ENCODE results near the gene CACNA1C. TPM values are rescaled to one million over a fixed set of nuclear protein-coding genes. Genes with fewer than 3 reads are reported as not detected.

CACNA1C gene
- total and polyA plus RNA-seq, 4 donors, result 14.8 to 22.2 (median 18.3) TPM

DNA sequence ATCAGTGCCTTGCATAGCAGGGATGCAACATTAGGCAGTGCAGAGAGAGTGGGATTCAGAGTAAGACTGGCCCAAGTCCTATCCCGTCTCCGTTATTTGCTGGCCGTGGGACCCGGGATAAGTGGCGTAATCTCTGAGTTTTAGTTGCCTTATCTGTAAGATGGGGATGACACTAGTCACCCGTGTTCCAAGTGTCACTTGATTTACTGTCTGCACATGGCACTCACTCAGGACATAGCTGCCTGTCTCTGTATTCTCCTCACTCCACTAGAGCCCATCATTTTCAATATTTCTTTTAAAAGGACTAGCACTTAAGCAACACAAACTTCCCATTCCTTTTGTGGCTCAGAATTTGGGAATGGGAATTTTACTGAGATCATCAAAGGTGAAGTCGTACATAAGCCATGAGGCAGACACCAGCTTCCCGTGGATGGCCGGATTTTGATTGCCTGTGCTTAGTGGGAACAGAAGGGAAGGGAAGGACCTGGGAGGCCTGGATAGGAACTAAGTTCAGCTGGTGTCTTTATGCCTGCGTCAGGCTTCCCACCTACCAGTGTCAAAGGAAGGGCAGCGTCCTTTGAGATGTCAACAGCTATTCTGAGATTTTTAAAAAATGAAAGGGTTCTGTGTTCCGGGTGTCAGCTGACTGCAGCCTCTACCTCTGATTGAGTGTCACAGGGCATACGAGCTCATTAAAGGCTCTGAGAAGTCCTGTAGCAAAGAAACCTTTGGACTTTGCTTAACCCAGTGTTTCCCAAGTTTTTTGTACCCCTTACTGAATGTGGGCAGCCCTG is 361.4 kb downstream of the CACNA1C start:
- peaks cover 5% of the 10 kb centered on the region for H3K36me3 ChIP-seq (ENCODE audit: control insufficient read depth, insufficient read depth, low read length)

DNA sequence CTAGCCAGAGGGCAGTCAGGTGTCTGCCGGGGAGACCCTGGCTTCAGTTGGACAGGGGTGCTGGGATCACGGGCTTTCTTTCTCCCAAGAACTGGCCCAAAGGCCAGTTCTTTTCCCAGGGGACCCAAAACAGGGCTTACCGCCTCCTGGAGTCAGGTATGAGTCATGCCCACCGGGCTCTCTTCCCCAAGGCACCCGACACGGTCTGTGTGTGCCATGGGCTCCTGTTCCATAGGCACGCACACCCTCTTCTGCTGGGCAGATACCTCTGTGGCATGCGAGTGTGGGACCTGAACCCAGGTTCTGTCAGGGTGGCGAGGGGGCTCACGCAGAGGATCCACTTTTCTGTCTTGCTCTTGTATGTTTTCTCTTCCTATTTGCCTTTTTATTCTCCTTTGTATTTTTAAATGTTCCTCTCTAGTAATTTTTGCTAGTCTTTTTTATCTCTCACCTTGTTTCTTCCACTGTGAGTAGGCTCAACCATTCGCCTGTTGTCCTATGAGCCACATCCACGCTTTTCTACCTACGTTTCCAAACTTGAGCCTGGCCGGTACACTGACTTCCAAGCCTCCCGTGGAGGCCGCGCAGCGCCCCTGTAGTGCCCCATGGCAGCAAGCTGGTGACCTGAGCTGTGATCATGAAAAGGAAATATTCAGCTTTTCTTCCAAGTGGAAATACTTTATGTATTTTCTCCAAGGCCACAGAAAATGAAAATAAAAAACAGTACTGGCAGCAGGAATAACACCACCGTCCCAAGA is 362.2 kb downstream of the CACNA1C start:
- H3K27me3 ChIP-seq (ENCODE audit: control insufficient read depth, insufficient read depth, low read length), result no peaks in the 10 kb centered on the region
- no peaks in the 10 kb centered on the region for H3K9me3 ChIP-seq (ENCODE audit: control insufficient read depth, insufficient read depth, low read length)
- no peak for DNase-seq (ENCODE audit: low read depth in 4 of 6, low spot score in 6 of 6)
- WGBS (ENCODE audit: insufficient coverage), result 89% methylated on average over 13 of the region's 19 CpGs
- no peak overlapping the region for H3K27ac ChIP-seq (ENCODE audit: low read depth, low read length)
- peaks cover 9% of the 10 kb centered on the region for H3K4me1 ChIP-seq (ENCODE audit: control insufficient read depth, insufficient read depth, low read length)
- H3K4me3 ChIP-seq (ENCODE audit: low read depth, low read length), result no peak overlapping the region
- H3K36me3 ChIP-seq (ENCODE audit: control insufficient read depth, insufficient read depth, low read length), result peaks cover 5% of the 10 kb centered on the region

More for the DNA sequence above, 361.4 kb downstream of the CACNA1C start:
- Histone ChIP-seq H3K9me3 (ENCODE audit: control insufficient read depth, insufficient read depth, low read length) (no peaks in the 10 kb centered on the region), H3K4me3 (ENCODE audit: low read depth, low read length) (no peak overlapping the region), H3K27me3 (ENCODE audit: control insufficient read depth, insufficient read depth, low read length) (no peaks in the 10 kb centered on the region), H3K27ac (ENCODE audit: low read depth, low read length) (no peak overlapping the region), H3K4me1 (ENCODE audit: control insufficient read depth, insufficient read depth, low read length) (peaks cover 9% of the 10 kb centered on the region)
- no peak for DNase-seq (ENCODE audit: low read depth in 4 of 6, low spot score in 6 of 6)
- WGBS (ENCODE audit: insufficient coverage), result 73% methylated on average over 12 of the region's 13 CpGs

DNA sequence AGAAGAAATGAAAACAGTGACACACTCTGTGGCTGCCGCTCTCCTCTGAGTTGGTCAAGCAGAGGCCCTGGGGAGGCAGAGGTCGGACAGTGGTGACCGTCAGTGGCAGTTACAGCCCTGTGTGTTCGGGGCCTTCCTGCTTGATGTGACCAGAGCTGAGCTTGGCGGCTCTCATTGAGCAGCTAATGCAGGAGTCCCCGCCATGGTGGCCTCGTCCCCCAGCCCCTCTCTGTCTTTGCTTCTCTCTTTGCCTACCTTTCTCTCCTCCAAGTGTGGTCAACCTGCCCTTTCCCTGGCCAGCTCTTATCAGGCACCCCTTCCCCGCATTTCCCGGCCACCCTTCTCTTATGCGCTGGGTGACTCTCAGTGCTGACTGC is 362.8 kb downstream of the CACNA1C start:
- Histone ChIP-seq H3K36me3 (ENCODE audit: control insufficient read depth, insufficient read depth, low read length) (peaks cover 5% of the 10 kb centered on the region), H3K27me3 (ENCODE audit: control insufficient read depth, insufficient read depth, low read length) (no peaks in the 10 kb centered on the region), H3K27ac (ENCODE audit: low read depth, low read length) (no peak overlapping the region), H3K9me3 (ENCODE audit: control insufficient read depth, insufficient read depth, low read length) (no peaks in the 10 kb centered on the region), H3K4me1 (ENCODE audit: control insufficient read depth, insufficient read depth, low read length) (peaks cover 9% of the 10 kb centered on the region), H3K4me3 (ENCODE audit: low read depth, low read length) (no peak overlapping the region)
- 85% methylated on average over 10 of the region's 10 CpGs for WGBS (ENCODE audit: insufficient coverage)
- DNase-seq (ENCODE audit: low read depth in 4 of 6, low spot score in 6 of 6), result no peak

DNA sequence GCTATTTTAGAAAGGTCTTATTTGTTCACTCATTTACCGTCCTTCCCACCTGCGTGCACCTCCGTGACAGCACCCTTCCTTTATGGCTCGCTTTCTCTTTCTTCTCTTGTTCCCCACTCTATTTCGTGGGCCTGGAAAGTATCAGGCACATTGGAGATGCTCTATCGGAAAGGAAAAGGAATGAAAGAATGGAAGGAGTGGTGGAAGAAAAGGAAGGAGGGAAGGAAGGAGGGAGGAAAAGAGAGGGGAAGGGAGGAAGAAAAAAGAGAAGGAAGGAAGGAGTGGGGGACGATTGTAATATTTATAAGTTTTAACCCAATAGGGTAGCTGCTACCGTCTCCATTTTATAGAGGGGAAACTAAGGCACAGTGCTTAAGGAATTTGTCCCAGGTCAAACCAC is 363.4 kb downstream of the CACNA1C start:
- H3K27me3 ChIP-seq (ENCODE audit: control insufficient read depth, insufficient read depth, low read length), result no peaks in the 10 kb centered on the region
- H3K9me3 ChIP-seq (ENCODE audit: control insufficient read depth, insufficient read depth, low read length), result no peaks in the 10 kb centered on the region
- peaks cover 9% of the 10 kb centered on the region for H3K4me1 ChIP-seq (ENCODE audit: control insufficient read depth, insufficient read depth, low read length)
- no peak overlapping the region for H3K4me3 ChIP-seq (ENCODE audit: low read depth, low read length)
- peaks cover 5% of the 10 kb centered on the region for H3K36me3 ChIP-seq (ENCODE audit: control insufficient read depth, insufficient read depth, low read length)
- DNase-seq (ENCODE audit: low read depth in 4 of 6, low spot score in 6 of 6), result no peak
- WGBS (ENCODE audit: insufficient coverage), result 95% methylated on average over 3 of the region's 8 CpGs
- no peak overlapping the region for H3K27ac ChIP-seq (ENCODE audit: low read depth, low read length)

DNA sequence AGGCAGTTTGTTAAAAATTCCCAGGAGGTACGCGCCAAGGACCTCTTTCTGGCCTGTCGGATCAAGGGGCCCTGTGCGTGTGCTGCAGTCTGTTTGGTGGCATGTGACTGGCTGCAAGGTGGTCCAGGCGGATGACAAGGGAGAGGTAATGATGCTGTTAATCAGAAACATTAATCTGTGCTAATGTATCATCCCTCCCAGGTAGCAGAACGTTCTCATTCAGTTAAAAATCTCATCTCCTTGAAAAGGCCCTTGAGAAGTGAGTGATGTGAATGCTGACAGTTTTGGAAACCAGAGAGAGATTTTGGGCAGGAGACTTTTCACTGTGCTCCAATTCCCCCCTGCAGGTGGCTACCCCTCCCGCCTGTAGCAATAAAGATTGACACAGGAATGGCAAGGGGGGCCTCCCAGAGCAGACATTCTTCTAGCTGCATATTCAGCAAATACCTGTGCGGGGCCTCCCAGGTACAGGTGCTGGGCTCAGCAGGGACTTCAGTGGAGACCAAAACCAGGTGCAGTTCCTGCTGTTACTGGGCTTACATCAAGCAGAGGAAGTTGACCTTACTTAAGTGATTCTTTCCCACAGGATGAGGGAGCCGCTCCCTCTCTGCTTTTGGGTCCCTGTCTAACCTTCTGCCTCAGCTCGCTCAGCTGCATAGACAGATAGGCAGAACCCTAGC is 364.8 kb downstream of the CACNA1C start:
- Histone ChIP-seq H3K9me3 (ENCODE audit: control insufficient read depth, insufficient read depth, low read length) (no peaks in the 10 kb centered on the region), H3K4me3 (ENCODE audit: low read depth, low read length) (no peak overlapping the region), H3K27ac (ENCODE audit: low read depth, low read length) (no peak overlapping the region), H3K27me3 (ENCODE audit: control insufficient read depth, insufficient read depth, low read length) (no peaks in the 10 kb centered on the region), H3K4me1 (ENCODE audit: control insufficient read depth, insufficient read depth, low read length) (peaks cover 5% of the 10 kb centered on the region), H3K36me3 (ENCODE audit: control insufficient read depth, insufficient read depth, low read length) (peaks cover 5% of the 10 kb centered on the region)
- DNase-seq (ENCODE audit: low read depth in 4 of 6, low spot score in 6 of 6), result peak in 1 of 6 donors; percentile 73
- WGBS (ENCODE audit: insufficient coverage), result 80% methylated on average over 8 of the region's 10 CpGs

DNA sequence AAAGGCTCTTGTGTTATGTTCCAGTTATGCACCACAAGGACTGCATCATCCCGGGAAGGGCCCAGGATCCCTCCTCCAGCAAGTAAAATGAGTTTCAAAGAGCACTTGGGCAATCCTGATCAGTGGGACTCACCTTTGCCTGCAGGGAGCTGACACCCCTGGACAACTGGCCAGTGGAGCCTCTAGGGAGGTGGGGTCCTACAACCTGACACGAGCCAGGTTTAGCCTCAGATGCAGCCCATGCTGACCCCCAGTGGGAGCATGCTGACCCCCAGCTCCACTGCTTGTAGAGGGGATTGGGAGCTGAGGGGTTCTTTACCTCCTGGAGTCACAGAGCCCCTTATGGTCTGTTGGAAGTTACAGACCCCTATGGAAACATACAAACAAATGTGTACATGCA is 365.8 kb downstream of the CACNA1C start:
- no peak overlapping the region for H3K4me3 ChIP-seq (ENCODE audit: low read depth, low read length)
- no peaks in the 10 kb centered on the region for H3K9me3 ChIP-seq (ENCODE audit: control insufficient read depth, insufficient read depth, low read length)
- H3K27me3 ChIP-seq (ENCODE audit: control insufficient read depth, insufficient read depth, low read length), result no peaks in the 10 kb centered on the region
- no peak for DNase-seq (ENCODE audit: low read depth in 4 of 6, low spot score in 6 of 6)
- WGBS (ENCODE audit: insufficient coverage), result 72% methylated on average over 2 of the region's 2 CpGs
- peaks cover 5% of the 10 kb centered on the region for H3K36me3 ChIP-seq (ENCODE audit: control insufficient read depth, insufficient read depth, low read length)
- peaks cover 5% of the 10 kb centered on the region for H3K4me1 ChIP-seq (ENCODE audit: control insufficient read depth, insufficient read depth, low read length)
- H3K27ac ChIP-seq (ENCODE audit: low read depth, low read length), result no peak overlapping the region

DNA sequence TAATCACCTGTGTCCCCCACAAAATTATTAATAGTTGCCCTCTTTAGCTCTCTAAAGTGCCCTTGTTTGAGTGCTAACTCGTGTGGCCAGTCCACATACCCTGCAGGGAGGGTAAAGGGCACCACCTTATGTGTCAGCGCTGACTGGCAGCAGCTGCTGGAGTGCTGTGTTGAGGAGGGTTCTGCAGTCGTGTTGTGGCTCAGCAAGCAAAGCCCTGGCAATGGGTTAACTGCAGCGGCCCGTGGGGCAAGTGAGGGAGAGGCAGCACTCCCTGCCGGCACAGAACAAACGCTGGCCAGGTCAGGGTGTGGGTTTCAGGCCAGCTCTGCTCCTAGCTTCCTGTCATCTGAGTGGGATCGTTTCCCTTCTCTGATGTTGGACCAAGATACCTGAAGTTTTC is 369.8 kb downstream of the CACNA1C start:
- no peak for DNase-seq (ENCODE audit: low read depth in 4 of 6, low spot score in 6 of 6)
- Histone ChIP-seq H3K4me1 (ENCODE audit: control insufficient read depth, insufficient read depth, low read length) (peaks cover 5% of the 10 kb centered on the region), H3K4me3 (ENCODE audit: low read depth, low read length) (no peak overlapping the region), H3K27me3 (ENCODE audit: control insufficient read depth, insufficient read depth, low read length) (no peaks in the 10 kb centered on the region), H3K36me3 (ENCODE audit: control insufficient read depth, insufficient read depth, low read length) (no peaks in the 10 kb centered on the region), H3K9me3 (ENCODE audit: control insufficient read depth, insufficient read depth, low read length) (no peaks in the 10 kb centered on the region), H3K27ac (ENCODE audit: low read depth, low read length) (no peak overlapping the region)
- WGBS (ENCODE audit: insufficient coverage), result 75% methylated on average over 8 of the region's 8 CpGs

DNA sequence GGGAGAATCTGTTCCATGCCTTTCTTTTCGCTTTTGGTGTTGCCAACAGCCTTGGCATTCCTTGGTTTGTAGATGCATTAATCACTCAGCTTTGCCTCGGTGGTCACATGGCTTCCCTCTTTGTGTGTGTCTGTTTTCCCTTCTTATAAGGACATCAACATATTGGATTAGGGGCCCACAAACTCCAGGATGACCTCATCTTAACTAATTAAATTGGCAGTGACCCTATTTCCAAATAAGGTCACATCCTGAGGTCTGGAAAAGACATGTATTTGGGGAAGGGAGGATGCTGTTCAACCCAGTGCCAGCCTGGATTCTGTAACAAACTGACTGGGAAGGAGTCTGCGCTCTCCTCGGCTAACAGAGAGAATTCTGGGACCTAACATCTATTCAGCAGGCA is 376.2 kb downstream of the CACNA1C start:
- WGBS (ENCODE audit: insufficient coverage), result 72% methylated on average over 3 of the region's 4 CpGs
- Histone ChIP-seq H3K4me1 (ENCODE audit: control insufficient read depth, insufficient read depth, low read length) (peaks cover 12% of the 10 kb centered on the region), H3K27me3 (ENCODE audit: control insufficient read depth, insufficient read depth, low read length) (no peaks in the 10 kb centered on the region), H3K9me3 (ENCODE audit: control insufficient read depth, insufficient read depth, low read length) (no peaks in the 10 kb centered on the region), H3K36me3 (ENCODE audit: control insufficient read depth, insufficient read depth, low read length) (no peaks in the 10 kb centered on the region), H3K4me3 (ENCODE audit: low read depth, low read length) (no peak overlapping the region), H3K27ac (ENCODE audit: low read depth, low read length) (no peak overlapping the region)
- peak in 3 of 6 donors; percentile 22 to 65 (median 23) for DNase-seq (ENCODE audit: low read depth in 4 of 6, low spot score in 6 of 6)

DNA sequence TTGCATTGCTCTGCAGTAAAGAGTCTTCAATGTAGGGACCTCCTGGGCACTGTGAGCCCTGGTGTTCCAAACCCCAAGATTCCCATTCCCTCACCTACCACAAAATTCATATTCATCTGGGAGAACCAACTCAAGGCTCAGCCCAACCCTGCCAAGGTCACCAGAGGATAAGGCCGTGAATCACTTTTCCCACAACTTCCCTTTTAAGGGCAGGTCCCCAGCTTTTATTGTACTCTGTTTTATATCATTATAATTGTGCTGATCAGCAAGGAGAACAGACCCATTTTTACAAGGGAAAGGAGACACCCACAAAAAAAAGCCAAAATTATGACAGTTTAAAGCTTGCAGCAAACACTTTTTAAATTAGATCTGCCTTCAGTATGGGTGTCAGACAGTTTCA is 379.0 kb downstream of the CACNA1C start:
- no peak overlapping the region for H3K27ac ChIP-seq (ENCODE audit: low read depth, low read length)
- no CpG with 5 or more reads among the region's 1 CpG for WGBS (ENCODE audit: insufficient coverage)
- no peaks in the 10 kb centered on the region for H3K27me3 ChIP-seq (ENCODE audit: control insufficient read depth, insufficient read depth, low read length)
- peaks cover 7% of the 10 kb centered on the region for H3K4me1 ChIP-seq (ENCODE audit: control insufficient read depth, insufficient read depth, low read length)
- no peak overlapping the region for H3K4me3 ChIP-seq (ENCODE audit: low read depth, low read length)
- no peak for DNase-seq (ENCODE audit: low read depth in 4 of 6, low spot score in 6 of 6)
- peaks cover 4% of the 10 kb centered on the region for H3K36me3 ChIP-seq (ENCODE audit: control insufficient read depth, insufficient read depth, low read length)
- no peaks in the 10 kb centered on the region for H3K9me3 ChIP-seq (ENCODE audit: control insufficient read depth, insufficient read depth, low read length)
